Lower lobe of right lung (tissue), 2 donors: ENCODE data around the gene SLC25A26. TPM values are rescaled to one million over a fixed set of nuclear protein-coding genes. Genes with fewer than 3 reads are reported as not detected.

Experiments used
- ATAC-seq, 2 donors: fragments of 200-7000 bp; cut with Tn5 transposase; one replicate each; pipeline ENCODE4 v1.9.1; 2020 to 2022; ENCODE audit warnings: mild to moderate bottlenecking in 2 of 2, moderate library complexity in 2 of 2
- DNase-seq: peaks from one replicate; pipeline ENCODE4 v3.0.0-alpha.2; 2020
- H3K27ac ChIP-seq: fragments of 200-600 bp; one replicate; pipeline ENCODE4 v1.8.0; 2022
- H3K27me3 ChIP-seq: fragments of 200-600 bp; one replicate; pipeline ENCODE4 v1.8.0; 2022; ENCODE audit warnings: low read depth
- H3K36me3 ChIP-seq: fragments of 200-600 bp; one replicate; pipeline ENCODE4 v1.8.0; 2022; ENCODE audit warnings: mild to moderate bottlenecking
- H3K4me1 ChIP-seq: fragments of 200-600 bp; one replicate; pipeline ENCODE4 v1.8.0; 2022
- H3K4me3 ChIP-seq: fragments of 200-600 bp; one replicate; pipeline ENCODE4 v1.8.0; 2022; ENCODE audit warnings: mild to moderate bottlenecking
- H3K9me3 ChIP-seq: fragments of 200-600 bp; one replicate; pipeline ENCODE4 v1.8.0; 2022
- CTCF ChIP-seq: fragments of 200-600 bp; IDR thresholded peaks from one replicate; pipeline ENCODE4 v1.8.0; 2022; ENCODE audit warnings: antibody characterized with exemption, mild to moderate bottlenecking
- intact Hi-C: fragments of 100-400 bp; cut with DNase I; formaldehyde crosslinking; loops from one replicate; pipeline ENCODE4 v1.11.0; 2022
- total RNA-seq: library from RNA; stranded (reverse); fragmentation: NEBNext Ultra II Directional; extraction: Animal tissue kit (Norgen Biotek cat#: 25700); gene quantifications from one replicate; pipeline ENCODE4 v1.2.1, GENCODE V29; 2021
- donor health status: DM: no; HTN: yes; CAD: no; lungs with severe emphysema.

The SLC25A26 gene
- total RNA-seq, 1 donor from 2014 or later: 18.8 TPM

GRCh38 chr3:66394019-66394752 lies 173.4 kb downstream of the SLC25A26 start:
- TF ChIP-seq CTCF: no peak
- intact Hi-C loops: no loop called here
- H3K36me3 ChIP-seq: peaks cover 73% of the 10 kb centered on the region

GRCh38 chr3:66394753-66395249 lies 174.0 kb downstream of the SLC25A26 start:
- intact Hi-C loops: no loop called here
- H3K4me1 ChIP-seq: no peaks in the 10 kb centered on the region
- no peaks in the 10 kb centered on the region for H3K27me3 ChIP-seq
- H3K9me3 ChIP-seq: no peaks in the 10 kb centered on the region
- ATAC-seq (no peak), DNase-seq (no peak)
- TF ChIP-seq CTCF: no peak
- no peak overlapping the region for H3K27ac ChIP-seq
- peaks cover 79% of the 10 kb centered on the region for H3K36me3 ChIP-seq
- no peak overlapping the region for H3K4me3 ChIP-seq

More at GRCh38 chr3:66394019-66394752, 173.4 kb downstream of the SLC25A26 start:
- Histone ChIP-seq H3K4me3 (no peak overlapping the region), H3K27ac (no peak overlapping the region), H3K27me3 (no peaks in the 10 kb centered on the region), H3K4me1 (no peaks in the 10 kb centered on the region), H3K9me3 (no peaks in the 10 kb centered on the region)
- ATAC-seq (no peak), DNase-seq (no peak)

GRCh38 chr3:66395635-66396034 lies 174.8 kb downstream of the SLC25A26 start:
- Histone ChIP-seq H3K4me1 (no peaks in the 10 kb centered on the region), H3K27ac (no peak overlapping the region), H3K36me3 (peaks cover 85% of the 10 kb centered on the region), H3K27me3 (no peaks in the 10 kb centered on the region), H3K9me3 (no peaks in the 10 kb centered on the region), H3K4me3 (no peak overlapping the region)
- ATAC-seq (no peak), DNase-seq (no peak)
- intact Hi-C loops: no loop called here
- TF ChIP-seq CTCF: no peak

GRCh38 chr3:66396161-66396760 lies 175.5 kb downstream of the SLC25A26 start:
- no peak for DNase-seq
- no peak overlapping the region for H3K4me3 ChIP-seq
- TF ChIP-seq CTCF: no peak
- H3K27ac ChIP-seq: no peak overlapping the region
- intact Hi-C loops: no loop called here
- peaks cover 91% of the 10 kb centered on the region for H3K36me3 ChIP-seq
- no peaks in the 10 kb centered on the region for H3K4me1 ChIP-seq
- H3K27me3 ChIP-seq: no peaks in the 10 kb centered on the region
- H3K9me3 ChIP-seq: no peaks in the 10 kb centered on the region
- ATAC-seq: no peak

GRCh38 chr3:66396888-66397287 lies 176.1 kb downstream of the SLC25A26 start:
- intact Hi-C loops: no loop called here
- H3K36me3 ChIP-seq: peaks cover 96% of the 10 kb centered on the region

More at GRCh38 chr3:66396888-66397287, 176.1 kb downstream of the SLC25A26 start:
- Histone ChIP-seq H3K9me3 (no peaks in the 10 kb centered on the region), H3K4me1 (no peaks in the 10 kb centered on the region), H3K4me3 (no peak overlapping the region), H3K27ac (no peak overlapping the region), H3K27me3 (no peaks in the 10 kb centered on the region)
- DNase-seq (no peak), ATAC-seq (no peak)
- TF ChIP-seq CTCF: no peak
